Measurements from ENCODE around the gene KRT86. TPM values are rescaled to one million over a fixed set of nuclear protein-coding genes. Genes with fewer than 3 reads are reported as not detected.

KRT86 gene
- polyA plus RNA-seq, 2 of the 4 experiments (the other 2 are of a cell fraction) = 23.5 to 378 TPM

DNA sequence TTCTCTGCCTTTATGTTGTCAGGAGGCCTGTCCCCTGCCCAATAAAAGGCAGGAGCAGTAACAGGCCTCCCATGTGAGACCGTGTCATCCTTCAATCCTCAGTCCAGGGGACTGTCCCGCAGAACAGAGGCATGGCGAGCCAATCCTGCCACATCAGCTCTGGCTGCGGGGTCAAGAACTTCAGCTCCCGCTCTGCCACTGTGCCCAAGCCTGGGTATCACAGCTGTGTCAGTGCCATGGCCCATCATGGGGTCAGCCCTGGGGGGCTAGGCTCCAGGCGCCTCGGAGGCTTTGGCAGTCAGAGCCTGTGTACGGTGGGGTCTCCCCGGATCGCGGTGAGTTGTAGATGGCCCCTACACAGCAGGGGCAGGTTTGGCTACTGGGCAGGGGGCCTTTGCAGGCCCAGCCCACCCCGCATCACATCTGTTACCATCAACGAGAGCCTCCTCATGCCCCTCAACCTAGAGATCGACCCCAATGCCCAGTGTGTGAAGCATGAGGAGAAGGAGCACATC lies 66.7 kb downstream of the KRT86 start:
- peaks cover 22% of the 10 kb centered on the region for H3K4me1 ChIP-seq
- H3K4me2 ChIP-seq = no peak overlapping the region
- WGBS (ENCODE audit: missing lambda C conversion rate) = 88% methylated on average over 14 of the region's 14 CpGs
- H3K4me3 ChIP-seq = no peak overlapping the region
- peaks cover 11% of the 10 kb centered on the region for H3K9me3 ChIP-seq
- no peak for DNase-seq (ENCODE audit: low read depth in 1 of 2, low spot score in 1 of 2)
- no peak for FAIRE-seq
- ATAC-seq = no peak
- CTCF ChIA-PET = interaction anchor here (1.0 to 5.5 kb wide), 5 partner anchors 12 to 40 kb away, joined by 3 to 53 read pairs (median 3); no protein-coding TSS in a partner anchor
- no peak overlapping the region for H3K27ac ChIP-seq
- POLR2A ChIA-PET = no interaction called here
- TF ChIP-seq NR3C1 (IDR thresholded peaks at IDR 0.05) = no peak
- no peak for TF ChIP-seq MYC (IDR thresholded peaks at IDR 0.05; ENCODE audit: borderline replicate concordance, low read length)
- TF ChIP-seq, protein P1, sequence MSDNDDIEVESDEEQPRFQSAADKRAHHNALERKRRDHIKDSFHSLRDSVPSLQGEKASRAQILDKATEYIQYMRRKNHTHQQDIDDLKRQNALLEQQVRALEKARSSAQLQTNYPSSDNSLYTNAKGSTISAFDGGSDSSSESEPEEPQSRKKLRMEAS (IDR thresholded peaks at IDR 0.05) = no peak
- TF ChIP-seq FOSL2 (IDR thresholded peaks at IDR 0.05) = no peak
- no peak for TF ChIP-seq FOSL2 (CRISPR knock-in tag; IDR thresholded peaks at IDR 0.05)
- TF ChIP-seq CHD2 (IDR thresholded peaks at IDR 0.05; ENCODE audit: low read length, partially characterized antibody) = no peak
- TF ChIP-seq EP300 (IDR thresholded peaks at IDR 0.05) = no peak
- TF ChIP-seq RAD21 (conservative IDR thresholded peaks at IDR 0.05 in 1 of 2, IDR thresholded peaks at IDR 0.05 in 1 of 2) = no peak

DNA sequence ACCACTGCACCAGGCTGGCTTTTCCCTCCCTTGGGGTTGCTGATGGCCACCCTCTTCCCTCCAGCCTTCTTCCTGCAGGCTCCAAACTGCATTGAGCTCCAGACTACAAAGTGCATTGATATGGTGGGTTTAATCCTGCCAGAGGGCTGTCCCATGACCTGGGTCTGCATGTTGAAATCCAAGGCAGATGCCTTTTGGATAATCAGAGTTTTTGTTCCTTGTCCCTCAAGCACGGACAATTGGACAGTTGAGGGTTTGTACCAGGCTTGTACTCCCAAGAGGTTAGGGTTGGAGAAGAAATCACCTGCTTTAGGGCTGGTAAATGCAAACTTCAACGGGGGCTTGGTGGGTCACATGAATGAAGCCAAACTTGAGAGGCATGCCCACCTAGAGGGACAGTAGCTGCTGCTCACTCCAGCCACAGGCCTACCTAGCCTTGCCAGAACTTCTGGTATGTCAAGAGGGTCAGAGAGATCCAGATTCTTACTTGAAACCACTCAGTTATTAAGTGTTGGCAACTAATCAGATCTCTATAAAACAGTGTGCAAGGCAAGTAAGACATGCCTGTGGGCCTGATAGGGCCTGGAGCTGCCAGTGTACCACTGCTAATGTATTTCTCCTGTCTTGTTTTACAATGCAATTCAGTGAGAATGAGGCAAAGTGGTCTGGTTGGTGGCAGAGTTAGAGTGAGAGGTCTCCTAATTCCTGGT lies 68.5 kb downstream of the KRT86 start:
- Histone ChIP-seq H3K4me1 (peaks cover 17% of the 10 kb centered on the region), H3K4me2 (no peak overlapping the region), H3K9me3 (peaks cover 11% of the 10 kb centered on the region), H3K27ac (no peak overlapping the region), H3K4me3 (no peak overlapping the region)
- CTCF ChIA-PET = interaction anchor here (1.4 to 5.5 kb wide), 4 partner anchors 9 to 91 kb away, joined by 3 to 53 read pairs (median 8); no protein-coding TSS in a partner anchor
- POLR2A ChIA-PET = no interaction called here
- no peak for DNase-seq (ENCODE audit: low read depth in 1 of 2, low spot score in 1 of 2)
- no peak for ATAC-seq
- FAIRE-seq = no peak
- TF ChIP-seq MAFK (IDR thresholded peaks at IDR 0.05; ENCODE audit: partially characterized antibody) = no peak
- TF ChIP-seq TFCP2L1 (CRISPR knock-in tag; IDR thresholded peaks at IDR 0.05) = no peak
- no peak for TF ChIP-seq KDM5A (IDR thresholded peaks at IDR 0.05)
- no peak for TF ChIP-seq ZSCAN20 (CRISPR knock-in tag; IDR thresholded peaks at IDR 0.05)
- TF ChIP-seq FOSB (CRISPR knock-in tag; IDR thresholded peaks at IDR 0.05) = no peak
- no peak for TF ChIP-seq NFE2L2 (conservative IDR thresholded peaks at IDR 0.05; ENCODE audit: low read length)
- no peak for TF ChIP-seq CHD4 (IDR thresholded peaks at IDR 0.05; ENCODE audit: borderline replicate concordance)
- TF ChIP-seq HOXB5 (CRISPR knock-in tag; IDR thresholded peaks at IDR 0.05) = no peak
- no peak for TF ChIP-seq GATA3 (IDR thresholded peaks at IDR 0.05; ENCODE audit: borderline replicate concordance)
- no peak for TF ChIP-seq SREBF2 (IDR thresholded peaks at IDR 0.05)
- 52% methylated on average over 2 of the region's 2 CpGs for WGBS (ENCODE audit: missing lambda C conversion rate)

DNA sequence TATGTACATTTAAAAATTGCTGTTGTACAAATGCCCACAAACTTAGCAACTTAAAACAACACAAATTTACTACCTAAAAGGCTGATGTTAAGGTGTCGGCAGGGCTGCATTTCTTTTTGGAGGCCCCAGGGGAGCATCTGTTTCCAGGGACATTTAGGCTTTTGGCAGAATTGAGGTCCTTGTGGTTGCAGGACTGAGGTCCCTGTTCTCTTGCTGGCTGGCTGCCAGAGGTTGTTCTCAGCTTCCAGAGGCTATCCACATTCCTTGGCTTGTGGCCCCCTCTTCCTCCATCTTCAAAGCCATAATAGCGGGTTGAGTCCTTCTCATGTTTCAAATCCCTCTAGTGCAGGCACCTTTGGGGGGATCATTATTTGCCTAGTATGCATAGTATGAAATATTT lies 69.1 kb downstream of the KRT86 start:
- Histone ChIP-seq H3K4me3 (no peak overlapping the region), H3K9me3 (peaks cover 11% of the 10 kb centered on the region), H3K4me2 (no peak overlapping the region), H3K4me1 (peaks cover 17% of the 10 kb centered on the region), H3K27ac (no peak overlapping the region)
- ChIA-PET POLR2A (no interaction called here), CTCF (interaction anchor here (1.4 to 5.5 kb wide), 5 partner anchors 8 to 536 kb away, joined by 3 to 53 read pairs (median 9); no protein-coding TSS in a partner anchor)
- ATAC-seq (no peak), FAIRE-seq (no peak), DNase-seq (ENCODE audit: low read depth in 1 of 2, low spot score in 1 of 2) (no peak)
- WGBS (ENCODE audit: missing lambda C conversion rate) = 94% methylated on average over 2 of the region's 2 CpGs
- TF ChIP-seq, protein P2, sequence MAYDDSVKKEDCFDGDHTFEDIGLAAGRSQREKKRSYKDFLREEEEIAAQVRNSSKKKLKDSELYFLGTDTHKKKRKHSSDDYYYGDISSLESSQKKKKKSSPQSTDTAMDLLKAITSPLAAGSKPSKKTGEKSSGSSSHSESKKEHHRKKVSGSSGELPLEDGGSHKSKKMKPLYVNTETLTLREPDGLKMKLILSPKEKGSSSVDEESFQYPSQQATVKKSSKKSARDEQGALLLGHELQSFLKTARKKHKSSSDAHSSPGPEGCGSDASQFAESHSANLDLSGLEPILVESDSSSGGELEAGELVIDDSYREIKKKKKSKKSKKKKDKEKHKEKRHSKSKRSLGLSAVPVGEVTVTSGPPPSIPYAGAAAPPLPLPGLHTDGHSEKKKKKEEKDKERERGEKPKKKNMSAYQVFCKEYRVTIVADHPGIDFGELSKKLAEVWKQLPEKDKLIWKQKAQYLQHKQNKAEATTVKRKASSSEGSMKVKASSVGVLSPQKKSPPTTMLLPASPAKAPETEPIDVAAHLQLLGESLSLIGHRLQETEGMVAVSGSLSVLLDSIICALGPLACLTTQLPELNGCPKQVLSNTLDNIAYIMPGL (CRISPR knock-in tag; IDR thresholded peaks at IDR 0.05; ENCODE audit: borderline replicate concordance) = no peak
- TF ChIP-seq EHMT2 (IDR thresholded peaks at IDR 0.05; ENCODE audit: low read depth) (no peak), ZNF302 (CRISPR knock-in tag; IDR thresholded peaks at IDR 0.05) (no peak), ZSCAN20 (CRISPR knock-in tag; IDR thresholded peaks at IDR 0.05) (no peak), BHLHE40 (IDR thresholded peaks at IDR 0.05; ENCODE audit: low read depth, low read length) (no peak), TP53 (CRISPR knock-in tag; IDR thresholded peaks at IDR 0.05) (no peak), MYC (IDR thresholded peaks at IDR 0.05; ENCODE audit: borderline replicate concordance, low read length) (no peak), HOXA7 (CRISPR knock-in tag; IDR thresholded peaks at IDR 0.05) (no peak), TFCP2L1 (CRISPR knock-in tag; IDR thresholded peaks at IDR 0.05) (no peak), POLR2AphosphoS2 (conservative IDR thresholded peaks at IDR 0.05; ENCODE audit: low read length) (no peak), HOXB5 (CRISPR knock-in tag; IDR thresholded peaks at IDR 0.05) (no peak), NFE2L2 (conservative IDR thresholded peaks at IDR 0.05; ENCODE audit: low read length) (no peak)
- TF ChIP-seq, protein P3, sequence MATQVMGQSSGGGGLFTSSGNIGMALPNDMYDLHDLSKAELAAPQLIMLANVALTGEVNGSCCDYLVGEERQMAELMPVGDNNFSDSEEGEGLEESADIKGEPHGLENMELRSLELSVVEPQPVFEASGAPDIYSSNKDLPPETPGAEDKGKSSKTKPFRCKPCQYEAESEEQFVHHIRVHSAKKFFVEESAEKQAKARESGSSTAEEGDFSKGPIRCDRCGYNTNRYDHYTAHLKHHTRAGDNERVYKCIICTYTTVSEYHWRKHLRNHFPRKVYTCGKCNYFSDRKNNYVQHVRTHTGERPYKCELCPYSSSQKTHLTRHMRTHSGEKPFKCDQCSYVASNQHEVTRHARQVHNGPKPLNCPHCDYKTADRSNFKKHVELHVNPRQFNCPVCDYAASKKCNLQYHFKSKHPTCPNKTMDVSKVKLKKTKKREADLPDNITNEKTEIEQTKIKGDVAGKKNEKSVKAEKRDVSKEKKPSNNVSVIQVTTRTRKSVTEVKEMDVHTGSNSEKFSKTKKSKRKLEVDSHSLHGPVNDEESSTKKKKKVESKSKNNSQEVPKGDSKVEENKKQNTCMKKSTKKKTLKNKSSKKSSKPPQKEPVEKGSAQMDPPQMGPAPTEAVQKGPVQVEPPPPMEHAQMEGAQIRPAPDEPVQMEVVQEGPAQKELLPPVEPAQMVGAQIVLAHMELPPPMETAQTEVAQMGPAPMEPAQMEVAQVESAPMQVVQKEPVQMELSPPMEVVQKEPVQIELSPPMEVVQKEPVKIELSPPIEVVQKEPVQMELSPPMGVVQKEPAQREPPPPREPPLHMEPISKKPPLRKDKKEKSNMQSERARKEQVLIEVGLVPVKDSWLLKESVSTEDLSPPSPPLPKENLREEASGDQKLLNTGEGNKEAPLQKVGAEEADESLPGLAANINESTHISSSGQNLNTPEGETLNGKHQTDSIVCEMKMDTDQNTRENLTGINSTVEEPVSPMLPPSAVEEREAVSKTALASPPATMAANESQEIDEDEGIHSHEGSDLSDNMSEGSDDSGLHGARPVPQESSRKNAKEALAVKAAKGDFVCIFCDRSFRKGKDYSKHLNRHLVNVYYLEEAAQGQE (IDR thresholded peaks at IDR 0.05) = no peak
- TF ChIP-seq, protein P4, sequence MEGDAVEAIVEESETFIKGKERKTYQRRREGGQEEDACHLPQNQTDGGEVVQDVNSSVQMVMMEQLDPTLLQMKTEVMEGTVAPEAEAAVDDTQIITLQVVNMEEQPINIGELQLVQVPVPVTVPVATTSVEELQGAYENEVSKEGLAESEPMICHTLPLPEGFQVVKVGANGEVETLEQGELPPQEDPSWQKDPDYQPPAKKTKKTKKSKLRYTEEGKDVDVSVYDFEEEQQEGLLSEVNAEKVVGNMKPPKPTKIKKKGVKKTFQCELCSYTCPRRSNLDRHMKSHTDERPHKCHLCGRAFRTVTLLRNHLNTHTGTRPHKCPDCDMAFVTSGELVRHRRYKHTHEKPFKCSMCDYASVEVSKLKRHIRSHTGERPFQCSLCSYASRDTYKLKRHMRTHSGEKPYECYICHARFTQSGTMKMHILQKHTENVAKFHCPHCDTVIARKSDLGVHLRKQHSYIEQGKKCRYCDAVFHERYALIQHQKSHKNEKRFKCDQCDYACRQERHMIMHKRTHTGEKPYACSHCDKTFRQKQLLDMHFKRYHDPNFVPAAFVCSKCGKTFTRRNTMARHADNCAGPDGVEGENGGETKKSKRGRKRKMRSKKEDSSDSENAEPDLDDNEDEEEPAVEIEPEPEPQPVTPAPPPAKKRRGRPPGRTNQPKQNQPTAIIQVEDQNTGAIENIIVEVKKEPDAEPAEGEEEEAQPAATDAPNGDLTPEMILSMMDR (IDR thresholded peaks at IDR 0.05) = no peak
